GM21576 (cell line): Measurements from ENCODE around the gene KRTAP4-8.
"Not testable (repeated sequence)": the region's sequence is repeated elsewhere in the genome, so short reads cannot be mapped to it uniquely, and the experiment has no call there.

Experiments
- ATAC-seq: cut with Tn5 transposase; IDR thresholded peaks from one replicate; pipeline ENCODE4 v1.9.1; 2021; ENCODE audit warnings: mild to moderate bottlenecking, moderate library complexity; ENCODE audit not compliant: unreplicated experiment

Gene KRTAP4-8

GRCh38 chr17:41108728-41109386 lies 10.9 kb upstream of the KRTAP4-8 start:
- ATAC-seq = not testable (repeated sequence)

GRCh38 chr17:41107941-41108450 lies 10.1 kb upstream of the KRTAP4-8 start:
- no peak for ATAC-seq

GRCh38 chr17:41105347-41105746 lies 7.4 kb upstream of the KRTAP4-8 start, which contains the start of gene KRTAP4-9:
Gene KRTAP4-9 (plus strand): TSS chr17:41105389. CDS start chr17:41105389, 0 bp downstream.
- not testable (repeated sequence) for ATAC-seq

GRCh38 chr17:41104386-41105038 lies 6.6 kb upstream of the KRTAP4-8 start:
- not testable (repeated sequence) for ATAC-seq

- ATAC-seq = no peak
Observed at GRCh38 chr17:41103896-41104295, 6.0 kb upstream of the KRTAP4-8 start.

GRCh38 chr17:41101586-41102259 lies 3.8 kb upstream of the KRTAP4-8 start, which contains the start of gene KRTAP4-16:
Gene KRTAP4-16 (minus strand): TSS chr17:41102209. CDS start chr17:41102209, 0 bp downstream.
- no peak for ATAC-seq

- ATAC-seq = not testable (repeated sequence)
Observed at GRCh38 chr17:41099682-41100480, 1.9 kb upstream of the KRTAP4-8 start.

GRCh38 chr17:41098481-41098880 lies 539 bp upstream of the KRTAP4-8 start:
- ATAC-seq = no peak

- no peak for ATAC-seq
Observed at GRCh38 chr17:41096055-41096454, 1.9 kb downstream of the KRTAP4-8 start.

GRCh38 chr17:41088760-41089352 lies 9.1 kb downstream of the KRTAP4-8 start:
- ATAC-seq = not testable (repeated sequence)

- not testable (repeated sequence) for ATAC-seq
Observed at GRCh38 chr17:41084100-41084856, 13.7 kb downstream of the KRTAP4-8 start, which contains the start of gene KRTAP4-7. Gene KRTAP4-7 (plus strand): TSS chr17:41084150. CDS start chr17:41084207, 57 bp downstream.

GRCh38 chr17:41083427-41083826 lies 14.5 kb downstream of the KRTAP4-8 start:
- ATAC-seq = not testable (repeated sequence)

- no peak for ATAC-seq
Observed at GRCh38 chr17:41082626-41083025, 15.3 kb downstream of the KRTAP4-8 start.

- no peak for ATAC-seq
Observed at GRCh38 chr17:41076788-41077187, 21.2 kb downstream of the KRTAP4-8 start.

GRCh38 chr17:41073676-41074075 lies 24.3 kb downstream of the KRTAP4-8 start:
- no peak for ATAC-seq

- no peak for ATAC-seq
Observed at GRCh38 chr17:41071606-41072360, 26.2 kb downstream of the KRTAP4-8 start.

GRCh38 chr17:41069031-41069430 lies 28.9 kb downstream of the KRTAP4-8 start:
- no peak for ATAC-seq

- no peak for ATAC-seq
Observed at GRCh38 chr17:41067281-41067680, 30.7 kb downstream of the KRTAP4-8 start.
